HUES6 (cell line): ENCODE results near the gene TNRC6B.

Experiments used
- H3K27ac ChIP-seq: 2 replicates; pipeline ENCODE4 v1.7.0; 2013; ENCODE audit warnings: low read depth, mild to moderate bottlenecking, low read length, inconsistent platforms
- H3K27me3 ChIP-seq: 2 replicates; pipeline ENCODE4 v1.6.1; 2013; ENCODE audit warnings: low read length; ENCODE audit not compliant: control insufficient read depth, insufficient read depth
- H3K36me3 ChIP-seq: 2 replicates; pipeline ENCODE4 v1.6.1; 2013; ENCODE audit warnings: low read length; ENCODE audit not compliant: control insufficient read depth, insufficient read depth
- H3K4me1 ChIP-seq: 2 replicates; pipeline ENCODE4 v1.6.1; 2013; ENCODE audit warnings: low read length; ENCODE audit not compliant: control insufficient read depth, insufficient read depth
- H3K4me3 ChIP-seq: 2 replicates; pipeline ENCODE4 v1.5.1; 2013; ENCODE audit warnings: low read depth, low read length
- H3K9ac ChIP-seq: one replicate; pipeline ENCODE4 v1.6.1; 2013; ENCODE audit warnings: mild to moderate bottlenecking, low read length
- H3K9me3 ChIP-seq: 2 replicates; pipeline ENCODE4 v1.6.1; 2013; ENCODE audit warnings: low read depth, low read length; ENCODE audit not compliant: control insufficient read depth, insufficient read depth

TNRC6B gene

DNA sequence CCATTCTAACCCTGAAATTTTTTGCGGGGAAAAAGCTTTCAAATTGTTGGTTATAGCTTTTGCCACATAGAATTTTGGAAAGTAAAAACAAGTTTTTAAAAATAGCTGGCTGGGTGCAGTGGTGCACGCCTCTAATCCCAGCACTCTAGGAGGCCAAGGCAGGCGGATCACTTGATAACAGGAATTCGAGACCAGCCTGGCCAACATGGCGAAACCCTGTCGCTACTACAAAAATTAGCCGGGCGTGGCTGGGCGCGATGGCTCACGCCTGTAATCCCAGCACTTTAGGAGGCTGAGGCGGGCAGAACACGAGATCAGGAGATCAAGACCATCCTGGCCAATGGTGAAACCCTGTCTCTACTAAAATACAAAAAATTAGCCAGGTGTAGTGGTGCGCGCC lies 54.9 kb downstream of the TNRC6B start:
- Histone ChIP-seq H3K27ac (no peak overlapping the region), H3K27me3 (no peaks in the 10 kb centered on the region), H3K4me1 (peaks cover 7% of the 10 kb centered on the region; the same call in 1 of the 2 replicates), H3K36me3 (0 out of 2 replicates have a peak, but pooled peaks cover 8% of the 10 kb centered on the region), H3K9ac (no peak overlapping the region), H3K9me3 (no peaks in the 10 kb centered on the region), H3K4me3 (no peak overlapping the region)

DNA sequence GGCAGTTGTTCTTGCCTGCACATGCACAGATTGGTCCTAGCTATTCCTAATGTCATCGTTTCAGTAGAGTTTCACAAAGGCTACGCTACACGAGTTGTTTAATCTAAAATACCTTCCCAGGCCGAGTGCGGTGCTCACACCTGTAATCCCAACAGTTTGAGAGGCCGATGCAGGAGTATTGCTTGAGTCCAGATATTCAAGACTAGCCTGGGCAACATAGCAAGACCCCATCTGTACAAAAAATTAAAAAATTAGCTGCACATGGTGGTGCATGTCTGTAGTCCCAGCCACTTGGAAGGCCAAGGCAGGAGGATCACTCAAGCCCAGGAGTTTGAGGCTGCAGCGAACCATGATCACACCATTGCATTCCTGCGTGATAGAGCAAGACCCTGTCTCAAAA lies 56.2 kb downstream of the TNRC6B start:
- H3K27ac ChIP-seq: no peak overlapping the region
- H3K9ac ChIP-seq: no peak overlapping the region
- H3K36me3 ChIP-seq: 0 out of 2 replicates have a peak, but pooled peaks cover 8% of the 10 kb centered on the region
- peaks cover 18% of the 10 kb centered on the region for H3K4me1 ChIP-seq
- H3K9me3 ChIP-seq: no peaks in the 10 kb centered on the region
- no peak overlapping the region for H3K4me3 ChIP-seq
- no peaks in the 10 kb centered on the region for H3K27me3 ChIP-seq

DNA sequence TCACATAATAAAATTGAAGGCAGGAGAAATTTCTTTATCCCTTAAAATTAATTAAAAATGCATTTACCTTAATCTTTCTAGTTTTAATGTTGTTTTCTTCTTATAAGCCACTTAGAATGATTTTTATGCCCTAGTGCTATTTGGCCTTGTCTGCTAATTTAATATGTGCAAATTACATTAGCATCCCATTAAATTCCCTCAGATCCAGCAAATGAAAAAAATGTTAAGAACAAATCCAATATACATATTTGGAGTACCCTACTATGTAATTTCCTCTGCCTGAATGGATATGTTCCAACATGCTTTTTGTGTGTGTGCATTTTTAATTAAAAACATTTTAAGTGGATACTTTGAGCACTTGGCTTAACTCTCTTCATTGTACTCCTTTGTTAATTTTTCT lies 56.9 kb downstream of the TNRC6B start:
- no peak overlapping the region for H3K4me3 ChIP-seq
- no peak overlapping the region for H3K9ac ChIP-seq
- 0 out of 2 replicates have a peak, but pooled peaks cover 8% of the 10 kb centered on the region for H3K36me3 ChIP-seq
- H3K9me3 ChIP-seq: no peaks in the 10 kb centered on the region
- H3K27ac ChIP-seq: no peak overlapping the region
- H3K27me3 ChIP-seq: no peaks in the 10 kb centered on the region
- H3K4me1 ChIP-seq: peaks cover 13% of the 10 kb centered on the region

DNA sequence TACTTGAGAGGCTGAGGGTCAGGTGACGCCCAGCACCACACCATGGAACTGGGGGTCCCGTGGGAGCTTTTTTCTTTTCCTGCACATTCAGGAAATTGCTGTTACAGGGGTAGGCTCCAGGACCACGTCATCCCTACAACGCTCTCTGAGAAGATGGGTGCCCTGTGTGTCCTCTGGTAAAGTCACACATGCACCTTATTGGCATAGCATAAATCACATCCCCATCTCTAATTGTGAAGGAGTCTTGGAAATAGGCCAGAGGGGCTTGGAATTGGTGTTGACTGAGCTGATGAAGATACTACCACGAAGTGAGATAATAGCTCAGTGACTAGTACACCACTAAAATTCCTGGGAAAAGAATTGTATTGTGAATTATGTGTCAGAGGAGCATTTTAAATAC lies 57.6 kb downstream of the TNRC6B start:
- H3K4me3 ChIP-seq: no peak overlapping the region
- peaks cover 14% of the 10 kb centered on the region for H3K4me1 ChIP-seq
- no peak overlapping the region for H3K9ac ChIP-seq
- H3K36me3 ChIP-seq: 0 out of 2 replicates have a peak, but pooled peaks cover 8% of the 10 kb centered on the region
- H3K9me3 ChIP-seq: no peaks in the 10 kb centered on the region
- H3K27ac ChIP-seq: no peak overlapping the region
- H3K27me3 ChIP-seq: no peaks in the 10 kb centered on the region

DNA sequence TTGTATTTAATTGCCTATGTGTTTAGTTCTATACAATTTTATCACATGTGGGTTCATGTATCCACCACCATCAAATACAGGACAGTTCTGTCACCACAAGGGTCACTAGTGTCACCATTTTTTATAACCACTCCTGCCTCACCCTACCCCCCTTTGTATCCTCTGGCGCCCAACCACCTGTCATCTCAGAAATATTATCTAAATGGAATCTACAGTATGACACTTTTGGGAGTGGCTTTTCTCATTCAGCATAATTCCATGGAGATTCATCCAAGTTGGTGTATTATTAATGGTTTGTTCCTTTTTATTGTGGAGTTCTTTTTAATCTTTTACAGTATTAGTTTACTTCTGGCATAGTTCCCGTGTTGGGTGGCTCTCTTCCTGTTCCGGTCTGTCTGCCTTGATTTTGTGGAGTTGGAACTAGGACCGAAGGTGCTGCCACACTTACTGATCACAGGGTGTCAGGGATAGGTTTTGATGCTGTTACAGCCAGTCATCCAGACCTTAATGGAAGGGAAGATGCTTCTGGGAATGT lies 58.5 kb downstream of the TNRC6B start:
- H3K4me1 ChIP-seq: peaks cover 23% of the 10 kb centered on the region
- no peak overlapping the region for H3K9ac ChIP-seq
- H3K27ac ChIP-seq: no peak overlapping the region
- no peaks in the 10 kb centered on the region for H3K9me3 ChIP-seq
- H3K4me3 ChIP-seq: no peak overlapping the region
- H3K27me3 ChIP-seq: no peaks in the 10 kb centered on the region
- H3K36me3 ChIP-seq: 0 out of 2 replicates have a peak, but pooled peaks cover 8% of the 10 kb centered on the region

DNA sequence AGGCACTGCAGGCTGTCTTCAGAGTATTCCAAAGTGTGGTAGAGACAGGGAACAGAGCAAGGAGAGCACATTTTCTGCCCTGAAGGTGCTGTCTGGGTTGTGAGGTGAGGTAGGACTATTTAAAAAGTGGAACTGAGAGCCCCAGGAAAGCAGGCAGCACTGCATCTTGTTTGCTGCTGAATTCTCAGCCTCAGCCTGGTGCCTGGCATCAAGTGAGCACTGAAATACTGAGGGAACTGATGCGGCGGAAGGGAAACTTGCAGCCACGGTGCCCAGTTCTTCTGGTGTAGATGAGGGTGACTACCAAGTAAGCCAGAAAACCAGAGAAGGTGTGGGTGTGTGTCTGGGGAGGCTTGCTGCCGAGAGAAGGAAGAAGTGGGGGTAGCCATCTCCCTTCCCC lies 59.5 kb downstream of the TNRC6B start:
- no peak overlapping the region for H3K27ac ChIP-seq
- H3K27me3 ChIP-seq: no peaks in the 10 kb centered on the region
- H3K4me3 ChIP-seq: no peak overlapping the region
- H3K4me1 ChIP-seq: peaks cover 24% of the 10 kb centered on the region
- H3K9ac ChIP-seq: no peak overlapping the region
- 0 out of 2 replicates have a peak, but pooled peaks cover 1% of the 10 kb centered on the region for H3K36me3 ChIP-seq
- H3K9me3 ChIP-seq: no peaks in the 10 kb centered on the region

DNA sequence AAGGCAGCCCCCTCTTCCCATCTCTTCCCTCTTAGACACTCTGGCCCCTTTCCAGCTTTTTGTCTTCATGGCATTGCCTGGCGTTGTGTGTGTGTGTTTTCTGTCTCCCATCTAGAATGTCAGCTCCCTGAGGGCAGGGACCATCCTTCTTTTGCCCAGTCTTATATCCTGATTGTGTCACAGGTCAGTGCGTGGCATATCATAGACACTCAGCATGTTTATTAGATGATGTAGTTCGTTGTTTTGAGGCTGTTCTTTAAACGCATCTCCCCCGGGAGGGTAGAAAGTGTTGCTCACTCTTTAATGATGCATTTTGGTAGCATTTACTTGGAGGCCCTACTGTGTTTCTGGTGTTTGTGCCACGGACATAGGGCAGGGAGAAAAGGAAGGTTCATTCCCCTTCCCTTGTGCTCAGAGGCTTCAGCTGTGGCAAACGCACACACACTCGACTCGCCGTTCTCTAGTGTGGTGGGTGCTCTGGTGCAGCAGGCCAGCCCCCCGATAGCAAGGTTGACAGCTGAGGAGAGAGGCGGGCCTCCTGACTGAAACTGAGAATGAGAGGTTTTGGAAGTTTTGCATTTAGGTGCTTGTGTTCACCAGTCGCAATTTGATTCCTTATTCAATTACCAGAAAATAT lies 60.2 kb downstream of the TNRC6B start:
- Histone ChIP-seq H3K9ac (no peak overlapping the region), H3K27ac (no peak overlapping the region), H3K36me3 (no peaks in the 10 kb centered on the region)

DNA sequence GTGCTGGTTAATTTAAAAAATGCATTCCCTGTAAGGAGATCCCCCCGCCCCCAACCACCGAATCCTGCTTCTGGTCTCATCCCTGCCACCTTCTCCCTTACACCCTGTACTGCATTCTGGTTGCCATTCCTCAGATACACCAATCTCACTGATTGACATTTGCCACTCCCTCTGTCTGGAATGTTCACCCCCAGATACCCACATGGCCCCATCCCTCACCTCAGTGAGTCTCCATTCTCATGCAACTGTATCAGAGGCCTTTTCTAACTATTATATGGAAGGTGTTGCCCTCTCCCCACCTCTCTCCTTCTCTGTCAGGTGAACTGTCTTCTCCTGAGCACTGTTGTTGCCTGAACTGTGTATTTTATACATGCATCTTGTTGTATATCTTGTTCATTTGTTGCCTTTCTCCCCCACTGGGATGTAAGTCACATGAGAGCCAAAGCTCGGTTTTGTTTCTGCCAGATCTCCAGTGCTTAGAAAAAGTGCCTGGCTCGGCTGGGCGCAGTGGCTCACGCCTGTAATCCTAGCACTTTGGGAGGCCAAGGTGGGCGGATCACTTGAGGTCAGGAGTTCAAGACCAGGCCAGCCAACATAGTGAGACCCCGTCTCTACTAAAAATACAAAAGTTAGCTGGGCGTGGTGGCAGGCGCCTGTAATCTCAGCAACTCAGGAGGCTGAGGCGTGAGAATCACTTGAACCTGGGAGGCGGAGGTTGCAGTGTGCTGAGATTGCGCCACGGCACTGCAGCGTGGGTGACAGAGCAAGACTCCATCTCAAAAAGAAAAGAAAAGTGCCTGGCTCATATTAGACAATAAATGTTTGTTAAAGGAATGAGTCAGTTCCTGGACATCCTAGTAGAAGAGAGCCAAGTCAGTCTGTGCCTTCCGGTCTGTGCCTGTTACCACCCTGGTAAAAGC lies 61.0 kb downstream of the TNRC6B start:
- Histone ChIP-seq H3K4me1 (peaks cover 24% of the 10 kb centered on the region), H3K36me3 (no peaks in the 10 kb centered on the region), H3K4me3 (no peak overlapping the region), H3K27me3 (no peaks in the 10 kb centered on the region), H3K9me3 (no peaks in the 10 kb centered on the region), H3K27ac (no peak overlapping the region), H3K9ac (no peak overlapping the region)

More for the DNA sequence above, 60.2 kb downstream of the TNRC6B start:
- no peaks in the 10 kb centered on the region for H3K9me3 ChIP-seq
- no peak overlapping the region for H3K4me3 ChIP-seq
- peaks cover 24% of the 10 kb centered on the region for H3K4me1 ChIP-seq
- H3K27me3 ChIP-seq: no peaks in the 10 kb centered on the region

DNA sequence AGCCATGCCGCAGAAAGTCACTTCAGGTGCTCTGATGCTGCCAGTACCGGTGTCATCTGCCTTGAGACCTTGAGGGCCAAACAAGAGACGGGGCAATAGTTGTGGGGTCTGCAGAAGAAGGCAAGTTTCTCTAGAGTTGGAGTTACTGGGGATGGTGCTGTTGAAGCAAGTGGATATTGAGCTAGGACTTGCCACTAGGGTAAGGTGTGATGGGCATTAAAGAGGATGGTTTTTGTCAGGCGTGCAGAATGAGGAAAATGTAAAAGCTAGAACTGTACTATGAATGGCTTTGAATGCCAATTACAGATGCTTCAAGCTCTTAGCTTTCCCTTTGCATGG lies 61.6 kb downstream of the TNRC6B start:
- Histone ChIP-seq H3K9ac (no peak overlapping the region), H3K4me1 (peaks cover 24% of the 10 kb centered on the region), H3K36me3 (no peaks in the 10 kb centered on the region), H3K4me3 (no peak overlapping the region), H3K27me3 (no peaks in the 10 kb centered on the region), H3K9me3 (no peaks in the 10 kb centered on the region), H3K27ac (no peak overlapping the region)

DNA sequence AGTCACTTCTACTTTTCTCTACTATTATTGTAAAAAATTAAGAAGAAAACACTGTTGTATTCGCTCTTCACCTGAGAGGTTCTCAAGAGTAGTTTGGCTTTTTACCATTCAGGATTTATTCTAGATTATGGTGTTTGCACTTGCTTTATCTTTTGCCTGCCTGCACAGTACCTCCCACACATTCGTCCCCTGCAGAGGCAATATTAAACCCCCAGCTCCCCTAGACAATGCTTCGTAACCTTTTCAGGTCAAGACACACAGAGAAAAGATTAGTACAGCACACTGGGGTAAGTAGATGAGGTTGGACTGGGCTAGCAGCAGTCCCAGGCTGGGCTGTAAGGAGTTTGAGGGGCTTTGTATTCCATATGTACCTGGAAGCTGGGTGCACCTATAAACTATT lies 62.4 kb downstream of the TNRC6B start:
- no peaks in the 10 kb centered on the region for H3K27me3 ChIP-seq
- H3K4me3 ChIP-seq: no peak overlapping the region
- no peaks in the 10 kb centered on the region for H3K36me3 ChIP-seq
- peaks cover 24% of the 10 kb centered on the region for H3K4me1 ChIP-seq
- H3K9ac ChIP-seq: no peak overlapping the region
- H3K9me3 ChIP-seq: no peaks in the 10 kb centered on the region
- no peak overlapping the region for H3K27ac ChIP-seq

DNA sequence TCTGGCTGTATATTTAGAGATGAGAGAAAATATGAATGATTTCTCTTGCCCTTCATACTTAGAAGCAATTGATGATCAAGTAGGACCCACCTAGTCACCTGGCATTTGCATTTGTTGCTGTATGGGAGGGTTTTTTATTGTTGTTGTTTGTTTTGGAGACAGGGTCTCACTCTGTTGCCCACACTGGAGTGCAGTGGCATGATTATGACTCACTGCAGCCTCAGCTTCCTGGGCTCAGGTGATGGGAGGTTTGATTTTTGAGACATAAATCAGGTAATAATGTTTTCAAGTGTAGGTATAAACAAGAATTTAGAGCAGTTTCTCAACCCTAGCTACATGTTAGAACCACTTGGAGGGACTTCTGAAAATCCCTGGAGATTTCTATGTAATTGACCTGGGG lies 63.0 kb downstream of the TNRC6B start:
- Histone ChIP-seq H3K9ac (no peak overlapping the region), H3K36me3 (no peaks in the 10 kb centered on the region), H3K27me3 (no peaks in the 10 kb centered on the region), H3K4me3 (no peak overlapping the region), H3K4me1 (peaks cover 24% of the 10 kb centered on the region), H3K27ac (no peak overlapping the region), H3K9me3 (no peaks in the 10 kb centered on the region)
